Pulmonary artery endothelial cell (primary cell): ENCODE measurements around the gene FXYD3. TPM values are rescaled to one million over a fixed set of nuclear protein-coding genes. Genes with fewer than 3 reads are reported as not detected.

Experiments used
- DNase-seq: peaks from one replicate; pipeline ENCODE4 v3.0.0-alpha.2; 2011; ENCODE audit warnings: low read depth, low spot score
- total RNA-seq: library from RNA; depleted of rRNA; stranded (reverse); fragments of >200 nt; gene quantifications from 2 replicates; pipeline ENCODE4 v1.2.3, GENCODE V29; 2014

Gene FXYD3
- total RNA-seq, 1 donor from 2014 or later: not detected

GRCh38 chr19:35106291-35106583 is 9.4 kb upstream of the FXYD3 start:
- no peak for DNase-seq

GRCh38 chr19:35106898-35107541 is 8.6 kb upstream of the FXYD3 start:
- DNase-seq: no peak

GRCh38 chr19:35107545-35107944 is 8.1 kb upstream of the FXYD3 start:
- no peak for DNase-seq

GRCh38 chr19:35108730-35109129 is 6.9 kb upstream of the FXYD3 start:
- no peak for DNase-seq

GRCh38 chr19:35109395-35110112 is 6.1 kb upstream of the FXYD3 start:
- no peak for DNase-seq

- DNase-seq: no peak
These were observed 4.6 kb upstream of the FXYD3 start for GRCh38 chr19:35110974-35111373.

GRCh38 chr19:35112995-35113688 is 2.5 kb upstream of the FXYD3 start:
- no peak for DNase-seq

- no peak for DNase-seq
These were observed 1.1 kb upstream of the FXYD3 start for GRCh38 chr19:35114353-35115176.

GRCh38 chr19:35116072-35116801 is 614 bp downstream of the FXYD3 start:
- no peak for DNase-seq

- DNase-seq: no peak
These were observed 1.5 kb downstream of the FXYD3 start for GRCh38 chr19:35117116-35117515.

GRCh38 chr19:35117799-35118198 is 2.2 kb downstream of the FXYD3 start:
- DNase-seq: no peak

- no peak for DNase-seq
These were observed 2.8 kb downstream of the FXYD3 start for GRCh38 chr19:35118268-35119020.

- DNase-seq: no peak
These were observed 3.5 kb downstream of the FXYD3 start for GRCh38 chr19:35119091-35119490.

GRCh38 chr19:35119578-35120155 is 4.0 kb downstream of the FXYD3 start:
- no peak for DNase-seq

GRCh38 chr19:35120492-35120891 is 4.9 kb downstream of the FXYD3 start:
- DNase-seq: no peak

GRCh38 chr19:35120898-35121297 is 5.3 kb downstream of the FXYD3 start:
- DNase-seq: no peak

GRCh38 chr19:35122687-35123551 is 7.3 kb downstream of the FXYD3 start:
- DNase-seq: no peak

GRCh38 chr19:35123573-35123972 is 8.0 kb downstream of the FXYD3 start:
- no peak for DNase-seq
